H9 (cell line): ENCODE data around the gene P4HTM. TPM values are rescaled to one million over a fixed set of nuclear protein-coding genes. Genes with fewer than 3 reads are reported as not detected.

Source experiments
- DNase-seq: peaks from one replicate; pipeline ENCODE4 v3.0.0-alpha.2; 2017
- H2AFZ ChIP-seq: one replicate; pipeline ENCODE4 v1.6.1; 2013; ENCODE audit warnings: mild to moderate bottlenecking, low read length, control low read depth, moderate library complexity
- H2AK5ac ChIP-seq: 2 replicates; pipeline ENCODE4 v1.6.1; 2013; ENCODE audit warnings: low read length, control low read depth, mixed read lengths; ENCODE audit not compliant: insufficient read length
- H2BK120ac ChIP-seq: one replicate; pipeline ENCODE4 v1.6.1; 2013; ENCODE audit warnings: low read depth, mild to moderate bottlenecking, low read length, control low read depth, inconsistent platforms; ENCODE audit not compliant: poor library complexity, severe bottlenecking
- H2BK12ac ChIP-seq: 2 replicates; pipeline ENCODE4 v1.6.1; 2013; ENCODE audit warnings: low read length, control low read depth, mixed read lengths, low read depth; ENCODE audit not compliant: insufficient read length
- H2BK15ac ChIP-seq: 2 replicates; pipeline ENCODE4 v1.6.1; 2013; ENCODE audit warnings: low read depth, low read length, control low read depth
- H2BK20ac ChIP-seq: one replicate; pipeline ENCODE4 v1.6.1; 2013; ENCODE audit warnings: low read depth, mild to moderate bottlenecking, low read length, control low read depth, inconsistent platforms; ENCODE audit not compliant: poor library complexity, severe bottlenecking
- H2BK5ac ChIP-seq: 2 replicates; pipeline ENCODE4 v1.6.1; 2013; ENCODE audit warnings: low read length, control low read depth, mixed read lengths; ENCODE audit not compliant: insufficient read length
- H3K14ac ChIP-seq: 2 replicates; pipeline ENCODE4 v1.6.1; 2013; ENCODE audit warnings: low read length, control low read depth; ENCODE audit not compliant: insufficient read depth
- H3K18ac ChIP-seq: 2 replicates; pipeline ENCODE4 v1.6.1; 2013; ENCODE audit warnings: low read depth, mild to moderate bottlenecking, mixed read lengths, low read length, control low read depth; ENCODE audit not compliant: insufficient read length
- H3K23ac ChIP-seq: 2 replicates; pipeline ENCODE4 v1.6.1; 2013; ENCODE audit warnings: low read length, control low read depth, mixed read lengths, low read depth; ENCODE audit not compliant: insufficient read length
- H3K23me2 ChIP-seq: 2 replicates; pipeline ENCODE4 v1.6.1; 2013; ENCODE audit warnings: low read depth, mild to moderate bottlenecking, mixed read lengths, low read length, control low read depth; ENCODE audit not compliant: insufficient read length, poor library complexity, severe bottlenecking
- H3K27ac ChIP-seq: 2 replicates; pipeline ENCODE4 v1.5.1; 2013; ENCODE audit warnings: low read length, control low read depth, mixed read lengths, low read depth; ENCODE audit not compliant: insufficient read length
- H3K27me3 ChIP-seq: 2 replicates; pipeline ENCODE4 v1.6.1; 2013; ENCODE audit warnings: low read length, control low read depth, inconsistent platforms; ENCODE audit not compliant: insufficient read depth
- H3K4ac ChIP-seq: 2 replicates; pipeline ENCODE4 v1.6.1; 2013; ENCODE audit warnings: low read depth, mild to moderate bottlenecking, control low read depth, inconsistent platforms, low read length, moderate library complexity
- H3K4me1 ChIP-seq: 2 replicates; pipeline ENCODE4 v1.6.1; 2013; ENCODE audit warnings: low read length, control low read depth, inconsistent platforms; ENCODE audit not compliant: insufficient read depth
- H3K4me2 ChIP-seq: 2 replicates; pipeline ENCODE4 v1.6.1; 2013; ENCODE audit warnings: low read length, control low read depth, mixed read lengths; ENCODE audit not compliant: insufficient read length, insufficient read depth
- H3K56ac ChIP-seq: 2 replicates; pipeline ENCODE4 v1.6.1; 2013; ENCODE audit warnings: low read depth, mild to moderate bottlenecking, mixed read lengths, low read length, control low read depth; ENCODE audit not compliant: insufficient read length
- H3K79me1 ChIP-seq: 2 replicates; pipeline ENCODE4 v1.6.1; 2013; ENCODE audit warnings: low read depth, mild to moderate bottlenecking, moderate library complexity, low read length, control low read depth, inconsistent platforms; ENCODE audit not compliant: insufficient read depth, poor library complexity, severe bottlenecking
- H3K79me2 ChIP-seq: 2 replicates; pipeline ENCODE4 v1.6.1; 2013; ENCODE audit warnings: low read length, control low read depth, inconsistent platforms; ENCODE audit not compliant: insufficient read depth
- H3K9ac ChIP-seq: 2 replicates; pipeline ENCODE4 v1.6.1; 2013; ENCODE audit warnings: low read length, control low read depth, mixed read lengths; ENCODE audit not compliant: insufficient read length; ENCODE audit errors: extremely low read depth
- H3K9me3 ChIP-seq: one replicate; pipeline ENCODE4 v1.6.1; 2013; ENCODE audit warnings: low read depth, low read length, inconsistent platforms; ENCODE audit not compliant: control insufficient read depth
- H3T11ph ChIP-seq: one replicate; pipeline ENCODE4 v1.6.1; 2013; ENCODE audit warnings: mild to moderate bottlenecking, low read length, control low read depth, inconsistent platforms
- H4K20me1 ChIP-seq: one replicate; pipeline ENCODE4 v1.6.1; 2013; ENCODE audit not compliant: control insufficient read depth, insufficient read length, insufficient read depth
- H4K5ac ChIP-seq: 2 replicates; pipeline ENCODE4 v1.6.1; 2013; ENCODE audit warnings: low read depth, mild to moderate bottlenecking, mixed read lengths, low read length, control low read depth; ENCODE audit not compliant: insufficient read length
- H4K8ac ChIP-seq: replicated peaks from 2 replicates; pipeline ENCODE4 v1.6.1; 2013; ENCODE audit warnings: low read length, control low read depth, mixed read lengths, low read depth; ENCODE audit not compliant: insufficient read length
- H4K91ac ChIP-seq: 2 replicates; pipeline ENCODE4 v1.6.1; 2013; ENCODE audit warnings: low read depth, mild to moderate bottlenecking, moderate library complexity, mixed read lengths, low read length, control low read depth; ENCODE audit not compliant: insufficient read length
- H3K27ac Mint-ChIP-seq, 3 experiments: 2 replicates in 2 of 3; 3 replicates in 1 of 3; pipeline ENCODE4 v1.8.0; 2020 to 2021; ENCODE audit warnings: mixed read lengths in 3 of 3, mild to moderate bottlenecking in 1 of 3, moderate library complexity in 1 of 3
- H3K27me3 Mint-ChIP-seq: 2 replicates; pipeline ENCODE4 v1.8.0; 2021; ENCODE audit warnings: low read depth, mild to moderate bottlenecking, moderate library complexity, mixed read lengths
- H3K36me3 Mint-ChIP-seq, 3 experiments: 2 replicates in 2 of 3; 3 replicates in 1 of 3; pipeline ENCODE4 v1.8.0; 2020 to 2021; ENCODE audit warnings: low read depth in 3 of 3, mixed read lengths in 3 of 3; ENCODE audit not compliant: insufficient read depth in 1 of 3
- H3K4me1 Mint-ChIP-seq, 2 experiments: 2 replicates each; pipeline ENCODE4 v1.8.0; 2020; ENCODE audit warnings: mixed read lengths in 2 of 2
- H3K4me3 Mint-ChIP-seq, 2 experiments: 2 replicates in 1 of 2; 3 replicates in 1 of 2; pipeline ENCODE4 v1.8.0; 2020 to 2021; ENCODE audit warnings: mild to moderate bottlenecking in 2 of 2, mixed read lengths in 2 of 2, moderate library complexity in 1 of 2
- H3K9me3 Mint-ChIP-seq, 2 experiments: 2 replicates in 1 of 2; 3 replicates in 1 of 2; pipeline ENCODE4 v1.8.0; 2020; ENCODE audit warnings: mild to moderate bottlenecking in 2 of 2, mixed read lengths in 2 of 2, moderate library complexity in 1 of 2
- WGBS: extraction: QIAGEN DNeasy Blood & Tissue Kit; methylation state at CpG from one replicate; pipeline ENCODE4 v1.1.7; 2013; ENCODE audit warnings: missing lambda C conversion rate, low lambda C conversion rate, mixed read lengths; ENCODE audit not compliant: insufficient read length; ENCODE audit errors: extremely low coverage; 5-methylcytosine and 5-hydroxymethylcytosine counted together
- total RNA-seq: library from RNA; stranded (reverse); gene quantifications from 2 replicates; pipeline ENCODE4 v1.2.1, GENCODE V29; 2021
- TF ChIP-seq, protein P1 (sequence below): fragments of 200-600 bp; sonication (generic); conservative IDR thresholded peaks from 3 replicates; pipeline ENCODE4 v1.8.0; 2021; ENCODE audit warnings: antibody characterized with exemption, mild to moderate bottlenecking

The P4HTM gene
- total RNA-seq, 1 experiment from 2014 or later, result 36.0 TPM

GRCh38 chr3:48982686-48983085, 7.4 kb upstream of the P4HTM start:
- no peaks in the 10 kb centered on the region; a peak in 1 of 4 replicates for H3K4me1 Mint-ChIP-seq
- H3K27me3 Mint-ChIP-seq, result no peaks in the 10 kb centered on the region
- H3K27ac ChIP-seq, result no peak overlapping the region

More at GRCh38 chr3:48982686-48983085, 7.4 kb upstream of the P4HTM start:
- Mint-ChIP-seq H3K27ac (no peak overlapping the region), H3K9me3 (no peaks in the 10 kb centered on the region), H3K4me3 (no peak overlapping the region), H3K36me3 (peaks cover 41 to 76% (median 57%) of the 10 kb centered on the region in 3 experiments)
- H3K4me1 ChIP-seq, result no peaks in the 10 kb centered on the region
- H2BK5ac ChIP-seq, result no peak overlapping the region
- H3K79me1 ChIP-seq, result no peaks in the 10 kb centered on the region
- no peak overlapping the region for H2BK20ac ChIP-seq
- no peaks in the 10 kb centered on the region for H3K23me2 ChIP-seq
- H2BK120ac ChIP-seq, result no peak overlapping the region
- no peak overlapping the region for H3K56ac ChIP-seq
- H3K4ac ChIP-seq, result no peak overlapping the region
- no peak overlapping the region for H3K4me2 ChIP-seq
- H3K14ac ChIP-seq, result no peak overlapping the region
- H3K79me2 ChIP-seq, result no peaks in the 10 kb centered on the region
- TF ChIP-seq, protein P1, sequence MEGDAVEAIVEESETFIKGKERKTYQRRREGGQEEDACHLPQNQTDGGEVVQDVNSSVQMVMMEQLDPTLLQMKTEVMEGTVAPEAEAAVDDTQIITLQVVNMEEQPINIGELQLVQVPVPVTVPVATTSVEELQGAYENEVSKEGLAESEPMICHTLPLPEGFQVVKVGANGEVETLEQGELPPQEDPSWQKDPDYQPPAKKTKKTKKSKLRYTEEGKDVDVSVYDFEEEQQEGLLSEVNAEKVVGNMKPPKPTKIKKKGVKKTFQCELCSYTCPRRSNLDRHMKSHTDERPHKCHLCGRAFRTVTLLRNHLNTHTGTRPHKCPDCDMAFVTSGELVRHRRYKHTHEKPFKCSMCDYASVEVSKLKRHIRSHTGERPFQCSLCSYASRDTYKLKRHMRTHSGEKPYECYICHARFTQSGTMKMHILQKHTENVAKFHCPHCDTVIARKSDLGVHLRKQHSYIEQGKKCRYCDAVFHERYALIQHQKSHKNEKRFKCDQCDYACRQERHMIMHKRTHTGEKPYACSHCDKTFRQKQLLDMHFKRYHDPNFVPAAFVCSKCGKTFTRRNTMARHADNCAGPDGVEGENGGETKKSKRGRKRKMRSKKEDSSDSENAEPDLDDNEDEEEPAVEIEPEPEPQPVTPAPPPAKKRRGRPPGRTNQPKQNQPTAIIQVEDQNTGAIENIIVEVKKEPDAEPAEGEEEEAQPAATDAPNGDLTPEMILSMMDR, result no peak
- H2AFZ ChIP-seq, result no peak overlapping the region
- no peaks in the 10 kb centered on the region for H3K27me3 ChIP-seq
- no CpG with 5 or more reads among the region's 5 CpGs for WGBS
- no peaks in the 10 kb centered on the region for H3K9me3 ChIP-seq
- no peak overlapping the region for H3K9ac ChIP-seq
- no peak overlapping the region for H3K23ac ChIP-seq
- H3T11ph ChIP-seq, result no peak overlapping the region
- no peak overlapping the region for H4K8ac ChIP-seq
- no peak for DNase-seq
- H4K5ac ChIP-seq, result no peak overlapping the region
- no peak overlapping the region for H4K91ac ChIP-seq
- H2BK12ac ChIP-seq, result no peak overlapping the region
- H3K18ac ChIP-seq, result no peak overlapping the region
- H2AK5ac ChIP-seq, result no peak overlapping the region
- H4K20me1 ChIP-seq, result no peaks in the 10 kb centered on the region
- no peak overlapping the region for H2BK15ac ChIP-seq
